HG03039 (cell line): Measurements from ENCODE around the gene E2F8.
A peak's percentile ranks its signal among the peaks of the same experiment; 100 is the strongest.
"Not testable (repeated sequence)": the region's sequence is repeated elsewhere in the genome, so short reads cannot be mapped to it uniquely, and the experiment has no call there.

Experiments used
- ATAC-seq: cut with Tn5 transposase; IDR thresholded peaks from one replicate; pipeline ENCODE4 v1.9.1; 2021; ENCODE audit warnings: mild to moderate bottlenecking, moderate library complexity; ENCODE audit not compliant: unreplicated experiment

Gene E2F8

GRCh38 chr11:19240420-19241259 lies at the start of gene E2F8:
TSS of gene E2F8 (minus strand) at chr11:19240945. CDS start at chr11:19240121, 824 bp downstream.
- ATAC-seq, result peak; percentile 86

GRCh38 chr11:19290356-19290755 lies 49.6 kb upstream of the E2F8 start:
- no peak for ATAC-seq

- ATAC-seq, result no peak
Measured at GRCh38 chr11:19288256-19288655, 47.5 kb upstream of the E2F8 start.

- ATAC-seq, result no peak
Measured at GRCh38 chr11:19286411-19286810, 45.7 kb upstream of the E2F8 start.

GRCh38 chr11:19284881-19285280 lies 44.1 kb upstream of the E2F8 start:
- ATAC-seq, result no peak

- ATAC-seq, result no peak
Measured at GRCh38 chr11:19283991-19284390, 43.2 kb upstream of the E2F8 start.

- no peak for ATAC-seq
Measured at GRCh38 chr11:19281555-19281954, 40.8 kb upstream of the E2F8 start.

- no peak for ATAC-seq
Measured at GRCh38 chr11:19281041-19281440, 40.3 kb upstream of the E2F8 start.

GRCh38 chr11:19279451-19279850 lies 38.7 kb upstream of the E2F8 start:
- ATAC-seq, result no peak

GRCh38 chr11:19276859-19277808 lies 36.4 kb upstream of the E2F8 start:
- ATAC-seq, result no peak

- no peak for ATAC-seq
Measured at GRCh38 chr11:19275496-19275895, 34.8 kb upstream of the E2F8 start.

GRCh38 chr11:19273219-19273618 lies 32.5 kb upstream of the E2F8 start:
- not testable (repeated sequence) for ATAC-seq

GRCh38 chr11:19268909-19269308 lies 28.2 kb upstream of the E2F8 start:
- no peak for ATAC-seq

GRCh38 chr11:19267567-19267966 lies 26.8 kb upstream of the E2F8 start:
- ATAC-seq, result no peak

GRCh38 chr11:19263333-19263732 lies 22.6 kb upstream of the E2F8 start:
- ATAC-seq, result no peak

- ATAC-seq, result no peak
Measured at GRCh38 chr11:19259487-19260345, 19.0 kb upstream of the E2F8 start.

GRCh38 chr11:19258641-19259230 lies 18.0 kb upstream of the E2F8 start:
- no peak for ATAC-seq

GRCh38 chr11:19254441-19254840 lies 13.7 kb upstream of the E2F8 start:
- not testable (repeated sequence) for ATAC-seq

- ATAC-seq, result no peak
Measured at GRCh38 chr11:19253817-19254216, 13.1 kb upstream of the E2F8 start.

GRCh38 chr11:19253153-19253745 lies 12.5 kb upstream of the E2F8 start:
- no peak for ATAC-seq
